Mucosa of stomach (tissue), 1 donor: ENCODE data around the gene GLP1R.
A peak's percentile ranks its signal among the peaks of the same experiment; 100 is the strongest.

Experiments used
- H3K27me3 ChIP-seq: one replicate; pipeline ENCODE4 v1.7.0; 2013; ENCODE audit warnings: mild to moderate bottlenecking, low read length; ENCODE audit not compliant: control insufficient read depth, insufficient read depth
- H3K36me3 ChIP-seq: one replicate; pipeline ENCODE4 v1.7.0; 2013; ENCODE audit warnings: low read length; ENCODE audit not compliant: control insufficient read depth, insufficient read depth
- H3K4me1 ChIP-seq: one replicate; pipeline ENCODE4 v1.7.0; 2013; ENCODE audit warnings: mild to moderate bottlenecking, low read length; ENCODE audit not compliant: control insufficient read depth, insufficient read depth
- H3K4me3 ChIP-seq: one replicate; pipeline ENCODE4 v1.7.0; 2013; ENCODE audit warnings: low read length
- H3K9ac ChIP-seq: one replicate; pipeline ENCODE4 v1.7.0; 2013; ENCODE audit warnings: mild to moderate bottlenecking, low read length, moderate library complexity
- H3K9me3 ChIP-seq: one replicate; pipeline ENCODE4 v1.7.0; 2013; ENCODE audit warnings: mild to moderate bottlenecking, low read length, moderate library complexity; ENCODE audit not compliant: control insufficient read depth
- donor health status: Pancreatic carcinoma.

The GLP1R gene

GRCh38 chr6:39102071-39102820, 53.7 kb downstream of the GLP1R start:
- Histone ChIP-seq H3K9ac (no peak overlapping the region), H3K36me3 (no peaks in the 10 kb centered on the region), H3K4me3 (no peak overlapping the region), H3K27me3 (no peaks in the 10 kb centered on the region), H3K9me3 (no peaks in the 10 kb centered on the region), H3K4me1 (no peaks in the 10 kb centered on the region)

- H3K4me3 ChIP-seq, result no peak overlapping the region
- H3K4me1 ChIP-seq, result no peaks in the 10 kb centered on the region
- no peak overlapping the region for H3K9ac ChIP-seq
- no peaks in the 10 kb centered on the region for H3K27me3 ChIP-seq
- H3K9me3 ChIP-seq, result no peaks in the 10 kb centered on the region
- no peaks in the 10 kb centered on the region for H3K36me3 ChIP-seq
These were observed 54.2 kb downstream of the GLP1R start for GRCh38 chr6:39102821-39103136.

- H3K4me1 ChIP-seq, result peaks cover 11% of the 10 kb centered on the region
- no peak overlapping the region for H3K9ac ChIP-seq
- H3K9me3 ChIP-seq, result no peaks in the 10 kb centered on the region
- H3K36me3 ChIP-seq, result no peaks in the 10 kb centered on the region
- H3K4me3 ChIP-seq, result no peak overlapping the region
- no peaks in the 10 kb centered on the region for H3K27me3 ChIP-seq
These were observed 55.9 kb downstream of the GLP1R start for GRCh38 chr6:39104528-39104927.

- Histone ChIP-seq H3K9ac (no peak overlapping the region), H3K36me3 (no peaks in the 10 kb centered on the region), H3K9me3 (no peaks in the 10 kb centered on the region), H3K27me3 (no peaks in the 10 kb centered on the region), H3K4me1 (peaks cover 11% of the 10 kb centered on the region), H3K4me3 (no peak overlapping the region)
These were observed 58.5 kb downstream of the GLP1R start for GRCh38 chr6:39107034-39107433.

- H3K4me1 ChIP-seq, result peaks cover 11% of the 10 kb centered on the region
- no peaks in the 10 kb centered on the region for H3K36me3 ChIP-seq
- H3K4me3 ChIP-seq, result no peak overlapping the region
- no peaks in the 10 kb centered on the region for H3K27me3 ChIP-seq
- H3K9ac ChIP-seq, result no peak overlapping the region
- H3K9me3 ChIP-seq, result no peaks in the 10 kb centered on the region
These were observed 59.1 kb downstream of the GLP1R start for GRCh38 chr6:39107641-39108040.

GRCh38 chr6:39108041-39108839, 59.7 kb downstream of the GLP1R start:
- no peaks in the 10 kb centered on the region for H3K36me3 ChIP-seq
- no peak overlapping the region for H3K9ac ChIP-seq
- no peaks in the 10 kb centered on the region for H3K9me3 ChIP-seq
- no peaks in the 10 kb centered on the region for H3K27me3 ChIP-seq
- H3K4me1 ChIP-seq, result peaks cover 11% of the 10 kb centered on the region
- no peak overlapping the region for H3K4me3 ChIP-seq

- no peaks in the 10 kb centered on the region for H3K36me3 ChIP-seq
- no peak overlapping the region for H3K4me3 ChIP-seq
- H3K9ac ChIP-seq, result no peak overlapping the region
- peaks cover 21% of the 10 kb centered on the region for H3K4me1 ChIP-seq
- H3K9me3 ChIP-seq, result no peaks in the 10 kb centered on the region
- no peaks in the 10 kb centered on the region for H3K27me3 ChIP-seq
These were observed 62.7 kb downstream of the GLP1R start for GRCh38 chr6:39111280-39111679.

- Histone ChIP-seq H3K9ac (no peak overlapping the region), H3K4me3 (no peak overlapping the region)
These were observed 65.2 kb downstream of the GLP1R start for GRCh38 chr6:39113788-39114187.

GRCh38 chr6:39114388-39114703, 65.8 kb downstream of the GLP1R start:
- H3K4me1 ChIP-seq, result peaks cover 10% of the 10 kb centered on the region
- H3K27me3 ChIP-seq, result no peaks in the 10 kb centered on the region
- peak overlapping the region; percentile 71 for H3K9ac ChIP-seq
- H3K9me3 ChIP-seq, result no peaks in the 10 kb centered on the region
- no peaks in the 10 kb centered on the region for H3K36me3 ChIP-seq
- H3K4me3 ChIP-seq, result peak overlapping the region; percentile 71

More at GRCh38 chr6:39113788-39114187, 65.2 kb downstream of the GLP1R start:
- Histone ChIP-seq H3K27me3 (no peaks in the 10 kb centered on the region), H3K4me1 (peaks cover 14% of the 10 kb centered on the region), H3K9me3 (no peaks in the 10 kb centered on the region), H3K36me3 (no peaks in the 10 kb centered on the region)

- H3K36me3 ChIP-seq, result no peaks in the 10 kb centered on the region
- H3K9ac ChIP-seq, result peak within 1 kb of the TSS; percentile 71
- no peaks in the 10 kb centered on the region for H3K9me3 ChIP-seq
- H3K4me1 ChIP-seq, result peaks cover 10% of the 10 kb centered on the region
- H3K27me3 ChIP-seq, result no peaks in the 10 kb centered on the region
- peak within 1 kb of the TSS; percentile 71 for H3K4me3 ChIP-seq
These were observed 66.4 kb downstream of the GLP1R start, which contains the start of gene SAYSD1 for GRCh38 chr6:39114704-39115599. Gene SAYSD1 (minus strand): TSS chr6:39115186. CDS start chr6:39115089, 97 bp downstream.

GRCh38 chr6:39118921-39119320, 70.3 kb downstream of the GLP1R start:
- no peak overlapping the region for H3K4me3 ChIP-seq
- no peak overlapping the region for H3K9ac ChIP-seq
- H3K9me3 ChIP-seq, result no peaks in the 10 kb centered on the region
- H3K36me3 ChIP-seq, result no peaks in the 10 kb centered on the region
- H3K27me3 ChIP-seq, result no peaks in the 10 kb centered on the region
- H3K4me1 ChIP-seq, result peaks cover 10% of the 10 kb centered on the region

- no peak overlapping the region for H3K9ac ChIP-seq
- H3K27me3 ChIP-seq, result no peaks in the 10 kb centered on the region
- no peaks in the 10 kb centered on the region for H3K36me3 ChIP-seq
- H3K4me1 ChIP-seq, result no peaks in the 10 kb centered on the region
- no peaks in the 10 kb centered on the region for H3K9me3 ChIP-seq
- H3K4me3 ChIP-seq, result no peak overlapping the region
These were observed 75.5 kb downstream of the GLP1R start for GRCh38 chr6:39124114-39124513.
